ENCODE data around the gene ATP5IF1.

ATP5IF1 gene

GRCh38 chr1:28264897-28265296 lies 29.0 kb downstream of the ATP5IF1 start:
- in situ Hi-C loops (cut with MboI; ENCODE audit: low sequenced_read_pairs) = no loop called here

- in situ Hi-C loops (cut with MboI; ENCODE audit: low sequenced_read_pairs) = no loop called here
These were observed 29.7 kb downstream of the ATP5IF1 start for GRCh38 chr1:28265577-28265976.

- in situ Hi-C loops (cut with MboI; ENCODE audit: low sequenced_read_pairs) = no loop called here
These were observed 31.0 kb downstream of the ATP5IF1 start for GRCh38 chr1:28266920-28267322.

- in situ Hi-C loops (cut with MboI; ENCODE audit: low sequenced_read_pairs) = no loop called here
These were observed 31.7 kb downstream of the ATP5IF1 start for GRCh38 chr1:28267633-28268032.

- in situ Hi-C loops (cut with MboI; ENCODE audit: low sequenced_read_pairs) = no loop called here
These were observed 33.6 kb downstream of the ATP5IF1 start for GRCh38 chr1:28269529-28269928.

- in situ Hi-C loops (cut with MboI; ENCODE audit: low sequenced_read_pairs) = no loop called here
These were observed 36.4 kb downstream of the ATP5IF1 start for GRCh38 chr1:28272215-28272852.

- in situ Hi-C loops (cut with MboI; ENCODE audit: low sequenced_read_pairs) = no loop called here
These were observed 37.4 kb downstream of the ATP5IF1 start for GRCh38 chr1:28273216-28273860.

GRCh38 chr1:28278763-28279162 lies 42.8 kb downstream of the ATP5IF1 start:
- in situ Hi-C loops (cut with MboI; ENCODE audit: low sequenced_read_pairs) = no loop called here

- in situ Hi-C loops (cut with MboI; ENCODE audit: low sequenced_read_pairs) = no loop called here
These were observed 43.8 kb downstream of the ATP5IF1 start for GRCh38 chr1:28279721-28280120.

- in situ Hi-C loops (cut with MboI; ENCODE audit: low sequenced_read_pairs) = no loop called here
These were observed 44.6 kb downstream of the ATP5IF1 start for GRCh38 chr1:28280501-28280900.

- in situ Hi-C loops (cut with MboI; ENCODE audit: low sequenced_read_pairs) = no loop called here
These were observed 45.1 kb downstream of the ATP5IF1 start for GRCh38 chr1:28280977-28281381.

- in situ Hi-C loops (cut with MboI; ENCODE audit: low sequenced_read_pairs) = no loop called here
These were observed 45.9 kb downstream of the ATP5IF1 start for GRCh38 chr1:28281608-28282425.

GRCh38 chr1:28282426-28283407 lies 46.8 kb downstream of the ATP5IF1 start:
- in situ Hi-C loops (cut with MboI; ENCODE audit: low sequenced_read_pairs) = no loop called here

GRCh38 chr1:28286111-28286510 lies 50.2 kb downstream of the ATP5IF1 start:
- in situ Hi-C loops (cut with MboI; ENCODE audit: low sequenced_read_pairs) = no loop called here

Data from hTERT RPE-1 (cell line).